WTC11 (cell line): ENCODE results near the gene STK10. TPM values are rescaled to one million over a fixed set of nuclear protein-coding genes. Genes with fewer than 3 reads are reported as not detected.
A peak's percentile ranks its signal among the peaks of the same experiment; 100 is the strongest.
"Not testable (repeated sequence)": the region's sequence is repeated elsewhere in the genome, so short reads cannot be mapped to it uniquely, and the experiment has no call there.

Experiments used
- ATAC-seq: fragments of 200-7000 bp; cut with Tn5 transposase; 2 replicates; pipeline ENCODE4 v1.10.0; 2021; ENCODE audit warnings: mild to moderate bottlenecking, moderate library complexity
- CTCF ChIA-PET: fragments of 300-600 bp; sonication (Branson Sonifier 250); formaldehyde crosslinking; loops from one replicate; lab custom pipeline; 2021; ENCODE audit warnings: antibody characterized with exemption; lab: Charles Lee
- POLR2A ChIA-PET: fragments of 350-600 bp; sonication (Branson Sonifier 250); formaldehyde crosslinking; loops from one replicate; lab custom pipeline; 2021; ENCODE audit warnings: antibody characterized with exemption; lab: Charles Lee
- DNase-seq: peaks from one replicate; pipeline ENCODE4 v3.0.0; 2021; ENCODE audit warnings: low spot score
- H3K27ac Mint-ChIP-seq: 2 replicates; pipeline ENCODE4 v1.8.0; 2021; ENCODE audit warnings: mixed read lengths
- H3K27me3 Mint-ChIP-seq: 2 replicates; pipeline ENCODE4 v1.8.0; 2021; ENCODE audit warnings: low read depth, mild to moderate bottlenecking, moderate library complexity, mixed read lengths
- H3K36me3 Mint-ChIP-seq: 2 replicates; pipeline ENCODE4 v1.8.0; 2021; ENCODE audit warnings: mixed read lengths
- H3K4me1 Mint-ChIP-seq: 2 replicates; pipeline ENCODE4 v1.8.0; 2022; ENCODE audit warnings: mixed read lengths
- H3K4me3 Mint-ChIP-seq: 2 replicates; pipeline ENCODE4 v1.8.0; 2021; ENCODE audit warnings: mild to moderate bottlenecking, moderate library complexity, mixed read lengths
- H3K9me3 Mint-ChIP-seq: 2 replicates; pipeline ENCODE4 v1.8.0; 2021; ENCODE audit warnings: mixed read lengths
- ATF6 ChIP-seq: sonication (generic); formaldehyde crosslinking; IDR thresholded peaks from 2 replicates; pipeline ENCODE4 v1.8.1; 2023; ENCODE audit warnings: mild to moderate bottlenecking, missing genetic modification reagents
- CREB1 ChIP-seq: sonication (generic); formaldehyde crosslinking; IDR thresholded peaks from 2 replicates; pipeline ENCODE4 v1.8.0; 2023; ENCODE audit warnings: mild to moderate bottlenecking, missing genetic modification reagents
- CREM ChIP-seq: sonication (generic); formaldehyde crosslinking; IDR thresholded peaks from 2 replicates; pipeline ENCODE4 v1.8.1; 2022; ENCODE audit warnings: mild to moderate bottlenecking, missing genetic modification reagents, moderate library complexity
- ELF4 ChIP-seq: sonication (generic); formaldehyde crosslinking; IDR thresholded peaks from 2 replicates; pipeline ENCODE4 v1.8.1; 2022; ENCODE audit warnings: low read depth, mild to moderate bottlenecking, moderate library complexity, missing genetic modification reagents
- EMX1 ChIP-seq: fragments of 250-450 bp; sonication (Bioruptor Pico); IDR thresholded peaks from 2 replicates; pipeline ENCODE4 v1.8.0; 2021; ENCODE audit warnings: mild to moderate bottlenecking
- FOXJ3 ChIP-seq: sonication (generic); formaldehyde crosslinking; IDR thresholded peaks from 2 replicates; pipeline ENCODE4 v1.9.0; 2021; ENCODE audit warnings: missing genetic modification reagents, mild to moderate bottlenecking, borderline replicate concordance
- FOXP1 ChIP-seq: sonication (generic); formaldehyde crosslinking; IDR thresholded peaks from 2 replicates; pipeline ENCODE4 v1.8.0; 2022; ENCODE audit warnings: missing genetic modification reagents, mild to moderate bottlenecking, moderate library complexity, borderline replicate concordance
- FOXP4 ChIP-seq: sonication (generic); formaldehyde crosslinking; IDR thresholded peaks from 2 replicates; pipeline ENCODE4 v1.8.0; 2022; ENCODE audit warnings: mild to moderate bottlenecking, missing genetic modification reagents
- GRHL2 ChIP-seq: fragments of 250-450 bp; sonication (Bioruptor Pico); IDR thresholded peaks from 2 replicates; pipeline ENCODE4 v1.8.0; 2022; ENCODE audit warnings: mild to moderate bottlenecking, moderate library complexity; ENCODE audit not compliant: insufficient replicate concordance, severe bottlenecking
- IRF2 ChIP-seq: sonication (generic); formaldehyde crosslinking; IDR thresholded peaks from 2 replicates; pipeline ENCODE4 v1.8.0; 2022; ENCODE audit warnings: low read depth, missing genetic modification reagents, borderline replicate concordance
- JAZF1 ChIP-seq: fragments of 250-450 bp; sonication (Bioruptor Pico); IDR thresholded peaks from 2 replicates; pipeline ENCODE4 v1.9.0; 2021; ENCODE audit warnings: moderate library complexity, mild to moderate bottlenecking, inconsistent platforms
- NFYB ChIP-seq: sonication (generic); formaldehyde crosslinking; conservative IDR thresholded peaks from 2 replicates; pipeline ENCODE4 v1.8.0; 2022; ENCODE audit warnings: low read depth, missing genetic modification reagents
- NR1H2 ChIP-seq: sonication (generic); formaldehyde crosslinking; IDR thresholded peaks from 2 replicates; pipeline ENCODE4 v1.9.0; 2021; ENCODE audit warnings: mild to moderate bottlenecking, moderate library complexity, missing genetic modification reagents
- PREB ChIP-seq: sonication (generic); formaldehyde crosslinking; IDR thresholded peaks from 2 replicates; pipeline ENCODE4 v1.8.1; 2022; ENCODE audit warnings: mild to moderate bottlenecking, missing genetic modification reagents, moderate library complexity, borderline replicate concordance
- SOX15 ChIP-seq: fragments of 250-450 bp; sonication (Bioruptor Pico); IDR thresholded peaks from 2 replicates; pipeline ENCODE4 v1.9.0; 2021; ENCODE audit warnings: mild to moderate bottlenecking
- SP1 ChIP-seq: sonication (generic); formaldehyde crosslinking; conservative IDR thresholded peaks from 2 replicates; pipeline ENCODE4 v1.8.1; 2022; ENCODE audit warnings: missing genetic modification reagents
- ZNF121 ChIP-seq: sonication (generic); formaldehyde crosslinking; IDR thresholded peaks from 2 replicates; pipeline ENCODE4 v1.8.0; 2023; ENCODE audit warnings: missing genetic modification reagents
- ZNF138 ChIP-seq: sonication (generic); formaldehyde crosslinking; conservative IDR thresholded peaks from 2 replicates; pipeline ENCODE4 v1.8.1; 2022; ENCODE audit warnings: mild to moderate bottlenecking, moderate library complexity, missing genetic modification reagents
- ZNF232 ChIP-seq: sonication (generic); formaldehyde crosslinking; IDR thresholded peaks from 2 replicates; pipeline ENCODE4 v1.8.0; 2022; ENCODE audit warnings: mild to moderate bottlenecking, missing genetic modification reagents
- ZNF396 ChIP-seq: fragments of 250-450 bp; sonication (Bioruptor Pico); IDR thresholded peaks from 2 replicates; pipeline ENCODE4 v1.8.0; 2021; ENCODE audit warnings: mild to moderate bottlenecking, moderate library complexity, borderline replicate concordance
- ZNF423 ChIP-seq: fragments of 250-450 bp; sonication (Bioruptor Pico); IDR thresholded peaks from 2 replicates; pipeline ENCODE4 v2.1.2; 2022; ENCODE audit warnings: mild to moderate bottlenecking, moderate library complexity
- total RNA-seq: library from RNA; stranded (reverse); gene quantifications from 3 replicates; pipeline ENCODE4 v1.2.3, GENCODE V29; 2021

The STK10 gene
- total RNA-seq, 1 experiment from 2014 or later: 20.5 TPM

GRCh38 chr5:172197775-172198174 is 9.8 kb upstream of the STK10 start:
- H3K36me3 Mint-ChIP-seq, DNase-seq, ATAC-seq, H3K4me3 Mint-ChIP-seq, H3K4me1 Mint-ChIP-seq, POLR2A ChIA-PET, H3K27me3 Mint-ChIP-seq, CTCF ChIA-PET, H3K27ac Mint-ChIP-seq: not testable (repeated sequence)
- TF ChIP-seq NFYB (CRISPR knock-in tag): peak; percentile 78
- H3K9me3 Mint-ChIP-seq: peaks cover 10% of the 10 kb centered on the region

- ChIA-PET POLR2A (no interaction called here), CTCF (interaction anchor here (0.7 to 1.3 kb wide), 2 partner anchors 9 to 136 kb away, joined by 3 read pairs; no protein-coding TSS in a partner anchor)
- DNase-seq (no peak), ATAC-seq (no peak)
- Mint-ChIP-seq H3K27ac (no peak overlapping the region), H3K4me3 (no peak overlapping the region), H3K4me1 (no peaks in the 10 kb centered on the region), H3K36me3 (no peaks in the 10 kb centered on the region), H3K27me3 (peaks cover 4% of the 10 kb centered on the region; the same call in 1 of the 2 replicates), H3K9me3 (peaks cover 10% of the 10 kb centered on the region)
- TF ChIP-seq ZNF423 (CRISPR knock-in tag) (peak; percentile 75), ZNF232 (no peak), JAZF1 (no peak), IRF2 (CRISPR knock-in tag) (no peak)
- TF ChIP-seq, all 79 proteins: peak for 1
These were observed 7.2 kb upstream of the STK10 start for GRCh38 chr5:172194985-172195774.

- Mint-ChIP-seq H3K4me1 (peaks cover 5% of the 10 kb centered on the region), H3K36me3 (no peaks in the 10 kb centered on the region), H3K27ac (no peak within 1 kb of the TSS), H3K4me3 (no peak within 1 kb of the TSS), H3K9me3 (peaks cover 10% of the 10 kb centered on the region), H3K27me3 (peaks cover 12% of the 10 kb centered on the region)
- ChIA-PET CTCF (no interaction called here), POLR2A (no interaction called here)
- no peak for TF ChIP-seq ZNF121 (CRISPR knock-in tag)
- TF ChIP-seq SOX15: no peak
- no peak for TF ChIP-seq SP1
- TF ChIP-seq GRHL2: no peak
- no peak for TF ChIP-seq EMX1 (CRISPR knock-in tag)
- no peak for TF ChIP-seq CREB1
- TF ChIP-seq PREB: no peak
- TF ChIP-seq ZNF138: no peak
- no peak for TF ChIP-seq CREM (CRISPR knock-in tag)
- no peak for TF ChIP-seq FOXJ3
- no peak for TF ChIP-seq FOXP4
- no peak for TF ChIP-seq ATF6 (CRISPR knock-in tag)
- no peak for TF ChIP-seq ELF4 (CRISPR knock-in tag)
- TF ChIP-seq ZNF396 (CRISPR knock-in tag): no peak
- no peak for TF ChIP-seq NR1H2 (CRISPR knock-in tag)
- no peak for TF ChIP-seq FOXP1 (CRISPR knock-in tag)
- ATAC-seq (no peak), DNase-seq (no peak)
These were observed 5.8 kb upstream of the STK10 start, which contains the start of gene EFCAB9 for GRCh38 chr5:172193872-172194271. TSS of gene EFCAB9 (plus strand) at chr5:172194172. CDS start at chr5:172194173, 1 bp downstream.
